GM23248 (cell line): ENCODE measurements around the gene LYRM1.

ENCODE experiments used
- EZH2 ChIP-seq: fragments of 200-600 bp; sonication (generic); IDR thresholded peaks from 2 replicates; pipeline ENCODE4 v1.6.1; 2018; ENCODE audit warnings: antibody characterized with exemption, mild to moderate bottlenecking; ENCODE audit not compliant: insufficient read depth, poor library complexity, severe bottlenecking
- EZH2phosphoT487 ChIP-seq: fragments of 200-600 bp; sonication (generic); IDR thresholded peaks from 2 replicates; pipeline ENCODE4 v1.6.1; 2018; ENCODE audit warnings: antibody characterized with exemption, moderate library complexity, mild to moderate bottlenecking, low read depth; ENCODE audit not compliant: insufficient read depth

- TF ChIP-seq EZH2phosphoT487 (no peak), EZH2 (no peak)
Observed at GRCh38 chr16:20899477-20900298, 883 bp upstream of the LYRM1 start.
